Lung (tissue), 12 donors: ENCODE measurements around the gene BAHCC1. TPM values are rescaled to one million over a fixed set of nuclear protein-coding genes. Genes with fewer than 3 reads are reported as not detected.

Experiments used
- ATAC-seq: fragments of 200-7000 bp; cut with Tn5 transposase; one replicate; pipeline ENCODE4 v1.9.1; 2020; ENCODE audit warnings: moderate number of reproducible peaks; ENCODE audit not compliant: insufficient read depth, low FRiP score
- DNase-seq, 3 donors: peaks; one replicate each; pipeline ENCODE4 v3.0.0-alpha.2; 2013 to 2017
- H3K27ac ChIP-seq, 2 donors: one replicate each; pipeline ENCODE4 v1.5.1; 2013; ENCODE audit warnings: mild to moderate bottlenecking in 2 of 2, moderate library complexity in 2 of 2, control low read depth in 1 of 2, inconsistent platforms in 1 of 2, low read depth in 1 of 2, low read length in 1 of 2
- H3K27me3 ChIP-seq, 3 donors: one replicate each; pipeline ENCODE4 v1.5.1; 2013; ENCODE audit warnings: low read length in 2 of 3; ENCODE audit not compliant: control insufficient read depth in 3 of 3, insufficient read depth in 3 of 3
- H3K36me3 ChIP-seq, 4 donors: one replicate each; pipeline ENCODE4 v1.5.1; 2013; ENCODE audit warnings: low read length in 4 of 4, mild to moderate bottlenecking in 1 of 4, moderate library complexity in 1 of 4; ENCODE audit not compliant: control insufficient read depth in 4 of 4, insufficient read depth in 4 of 4
- H3K4me1 ChIP-seq, 5 donors: one replicate each; pipeline ENCODE4 v1.5.1; 2013; ENCODE audit warnings: low read length in 5 of 5, mild to moderate bottlenecking in 2 of 5, moderate library complexity in 1 of 5; ENCODE audit not compliant: control insufficient read depth in 5 of 5, insufficient read depth in 5 of 5
- H3K4me3 ChIP-seq: one replicate; pipeline ENCODE4 v1.5.1; 2013; ENCODE audit warnings: mild to moderate bottlenecking, control low read depth, moderate library complexity
- H3K9ac ChIP-seq, 2 donors: one replicate each; pipeline ENCODE4 v1.5.1; 2013; ENCODE audit warnings: low read length in 2 of 2, control low read depth in 1 of 2; ENCODE audit not compliant: insufficient read depth in 1 of 2
- H3K9me3 ChIP-seq, 4 donors: one replicate each; pipeline ENCODE4 v1.5.1; 2013; ENCODE audit warnings: low read length in 3 of 4, mild to moderate bottlenecking in 1 of 4, moderate library complexity in 1 of 4; ENCODE audit not compliant: control insufficient read depth in 4 of 4, insufficient read depth in 3 of 4
- WGBS, 2 donors: extraction: QIAGEN DNeasy Blood & Tissue Kit; methylation state at CpG; one replicate each; pipeline ENCODE4 v1.1.7; 2013; 5-methylcytosine and 5-hydroxymethylcytosine counted together
- polyA plus RNA-seq, 2 donors: library from polyadenylated mRNA; stranded (reverse); fragments of 200-250 nt; gene quantifications; one replicate each; pipeline ENCODE4 v1.2.1, GENCODE V29; 2013
- total RNA-seq, 2 donors: library from RNA; depleted of rRNA in 1 of 2; stranded (reverse); fragments of >200 nt in 1 of 2; gene quantifications; one replicate each; pipeline ENCODE4 v1.2.1, GENCODE V29; 2014 to 2021
- TF ChIP-seq, protein P1 (sequence below): IDR thresholded peaks from 2 replicates; pipeline ENCODE4 v1.5.1; 2012; ENCODE audit warnings: mild to moderate bottlenecking; ENCODE audit errors: control extremely low read depth, extremely low read depth
- donor health status: control.
- donor health status: control.
- donor health status: Bipolar disorder and iron deficiency.
- donor health status: healthy.
- donor health status: DM: yes; HTN: yes; CAD: no.

Gene BAHCC1
- total and polyA plus RNA-seq, 4 donors: 7.6 to 24.9 (median 17.5) TPM

DNA sequence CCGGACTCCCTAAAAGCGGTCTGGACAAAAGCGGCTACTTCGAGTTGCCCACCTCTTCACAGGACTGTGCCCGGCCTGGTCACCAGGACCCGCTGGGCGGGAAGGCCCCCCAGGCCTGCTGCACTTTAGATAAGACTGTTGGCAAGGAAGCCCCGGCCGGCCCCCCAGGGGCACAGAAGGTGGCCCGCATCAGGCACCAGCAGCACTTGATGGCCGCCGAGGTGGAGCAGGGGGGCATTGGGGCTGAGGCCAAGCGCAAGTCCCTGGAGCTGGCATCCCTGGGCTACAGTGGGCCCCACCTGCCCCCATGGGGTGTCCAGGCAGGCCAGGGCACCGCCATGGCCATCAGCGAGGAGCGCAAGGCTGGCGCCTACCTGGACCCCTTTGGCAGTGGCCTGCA, 47.5 kb downstream of the BAHCC1 start:
- Histone ChIP-seq H3K4me3 (no peak overlapping the region), H3K9ac (no peak overlapping the region), H3K27me3 (no peaks in the 10 kb centered on the region), H3K9me3 (no peaks in the 10 kb centered on the region), H3K4me1 (peaks cover 0 to 6% (median 0%) of the 10 kb centered on the region in 5 donors), H3K36me3 (peaks cover 0 to 22% (median 8%) of the 10 kb centered on the region in 4 donors), H3K27ac (no peak overlapping the region)
- no peak for ATAC-seq
- 97 to 98% methylated on average over 17 of the region's 17 CpGs for WGBS, 2 donors
- TF ChIP-seq, protein P1, sequence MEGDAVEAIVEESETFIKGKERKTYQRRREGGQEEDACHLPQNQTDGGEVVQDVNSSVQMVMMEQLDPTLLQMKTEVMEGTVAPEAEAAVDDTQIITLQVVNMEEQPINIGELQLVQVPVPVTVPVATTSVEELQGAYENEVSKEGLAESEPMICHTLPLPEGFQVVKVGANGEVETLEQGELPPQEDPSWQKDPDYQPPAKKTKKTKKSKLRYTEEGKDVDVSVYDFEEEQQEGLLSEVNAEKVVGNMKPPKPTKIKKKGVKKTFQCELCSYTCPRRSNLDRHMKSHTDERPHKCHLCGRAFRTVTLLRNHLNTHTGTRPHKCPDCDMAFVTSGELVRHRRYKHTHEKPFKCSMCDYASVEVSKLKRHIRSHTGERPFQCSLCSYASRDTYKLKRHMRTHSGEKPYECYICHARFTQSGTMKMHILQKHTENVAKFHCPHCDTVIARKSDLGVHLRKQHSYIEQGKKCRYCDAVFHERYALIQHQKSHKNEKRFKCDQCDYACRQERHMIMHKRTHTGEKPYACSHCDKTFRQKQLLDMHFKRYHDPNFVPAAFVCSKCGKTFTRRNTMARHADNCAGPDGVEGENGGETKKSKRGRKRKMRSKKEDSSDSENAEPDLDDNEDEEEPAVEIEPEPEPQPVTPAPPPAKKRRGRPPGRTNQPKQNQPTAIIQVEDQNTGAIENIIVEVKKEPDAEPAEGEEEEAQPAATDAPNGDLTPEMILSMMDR: no peak
- DNase-seq: no peak

DNA sequence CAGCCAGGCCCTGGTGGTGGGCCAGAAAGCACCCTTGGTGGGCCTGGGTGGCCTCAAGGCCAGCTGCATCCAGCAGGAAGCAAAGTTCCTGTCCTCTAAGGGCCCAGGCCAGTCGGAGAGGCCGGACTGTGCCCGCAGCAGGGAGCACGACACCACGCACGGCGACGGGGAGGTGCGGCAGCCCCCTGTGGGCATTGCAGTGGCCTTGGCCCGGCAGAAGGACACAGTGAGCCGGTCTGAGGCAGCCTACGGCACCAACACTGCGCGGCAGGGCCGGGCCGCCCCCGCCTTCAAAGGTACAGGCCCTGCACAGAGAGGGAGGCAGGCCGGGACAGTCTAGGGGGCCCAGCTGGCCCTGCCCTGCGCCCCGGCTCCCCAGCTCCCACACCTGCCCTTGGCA, 48.0 kb downstream of the BAHCC1 start:
- no peak for DNase-seq
- H3K27ac ChIP-seq: no peak overlapping the region
- H3K9me3 ChIP-seq: no peaks in the 10 kb centered on the region
- no peak overlapping the region for H3K9ac ChIP-seq
- WGBS, 2 donors: 95 to 97% methylated on average over 18 to 20 of the region's 20 CpGs
- TF ChIP-seq, protein P1: no peak
- H3K4me3 ChIP-seq: no peak overlapping the region
- H3K4me1 ChIP-seq: peaks cover 0 to 6% (median 0%) of the 10 kb centered on the region in 5 donors
- ATAC-seq: no peak
- H3K27me3 ChIP-seq: no peaks in the 10 kb centered on the region
- H3K36me3 ChIP-seq: peaks cover 0 to 22% (median 8%) of the 10 kb centered on the region in 4 donors

DNA sequence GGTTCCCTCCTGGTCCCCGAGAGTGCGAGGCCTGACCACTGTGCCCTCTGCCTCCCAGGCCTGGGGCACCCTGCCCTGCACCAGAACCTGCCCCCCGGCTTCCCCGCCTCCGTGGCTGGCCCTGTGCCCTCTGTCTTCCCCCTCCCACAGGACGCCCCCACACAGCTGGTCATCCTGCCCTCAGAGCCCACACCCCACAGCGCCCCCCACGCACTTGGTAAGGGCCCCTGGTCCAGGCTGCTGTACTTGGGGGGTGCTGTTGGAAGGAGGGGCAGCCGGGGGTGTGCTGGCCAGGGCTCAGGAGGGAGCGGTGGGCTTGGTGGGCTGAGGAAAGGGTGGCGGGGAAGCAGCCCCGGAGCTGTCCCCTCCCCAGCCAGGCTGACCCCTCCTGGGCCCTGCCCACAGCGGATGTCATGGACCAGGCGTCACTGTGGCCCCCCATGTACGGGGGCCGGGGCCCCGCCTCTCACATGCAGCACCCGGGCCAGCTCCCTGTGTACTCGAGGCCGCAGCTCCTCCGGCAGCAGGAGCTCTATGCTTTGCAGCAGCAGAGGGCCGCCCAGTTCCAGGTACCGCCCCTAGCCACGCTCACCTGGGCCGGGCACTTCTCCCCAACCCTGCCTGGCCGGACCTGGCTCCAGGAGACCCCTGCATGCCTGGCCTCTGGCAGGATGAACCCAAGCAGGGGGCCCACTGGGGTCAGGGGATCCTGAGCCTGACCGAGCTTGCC, 49.5 kb downstream of the BAHCC1 start:
- Histone ChIP-seq H3K9me3 (no peaks in the 10 kb centered on the region), H3K36me3 (peaks cover 0 to 22% (median 8%) of the 10 kb centered on the region in 4 donors), H3K4me1 (peaks cover 0 to 6% (median 0%) of the 10 kb centered on the region in 5 donors), H3K9ac (no peak overlapping the region), H3K27ac (no peak overlapping the region), H3K27me3 (no peaks in the 10 kb centered on the region), H3K4me3 (no peak overlapping the region)
- TF ChIP-seq, protein P1: no peak
- no peak for ATAC-seq
- DNase-seq: no peak
- 87 to 91% methylated on average over 21 to 27 of the region's 27 CpGs for WGBS, 2 donors
